Measurements from ENCODE around the gene CLCN7. TPM values are rescaled to one million over a fixed set of nuclear protein-coding genes. Genes with fewer than 3 reads are reported as not detected.

CLCN7 gene
- total and polyA plus RNA-seq, 2 donors (not counting 3 experiments of a cell fraction or from before 2014, with no cell fraction given) = 59.8 to 94.9 TPM

DNA sequence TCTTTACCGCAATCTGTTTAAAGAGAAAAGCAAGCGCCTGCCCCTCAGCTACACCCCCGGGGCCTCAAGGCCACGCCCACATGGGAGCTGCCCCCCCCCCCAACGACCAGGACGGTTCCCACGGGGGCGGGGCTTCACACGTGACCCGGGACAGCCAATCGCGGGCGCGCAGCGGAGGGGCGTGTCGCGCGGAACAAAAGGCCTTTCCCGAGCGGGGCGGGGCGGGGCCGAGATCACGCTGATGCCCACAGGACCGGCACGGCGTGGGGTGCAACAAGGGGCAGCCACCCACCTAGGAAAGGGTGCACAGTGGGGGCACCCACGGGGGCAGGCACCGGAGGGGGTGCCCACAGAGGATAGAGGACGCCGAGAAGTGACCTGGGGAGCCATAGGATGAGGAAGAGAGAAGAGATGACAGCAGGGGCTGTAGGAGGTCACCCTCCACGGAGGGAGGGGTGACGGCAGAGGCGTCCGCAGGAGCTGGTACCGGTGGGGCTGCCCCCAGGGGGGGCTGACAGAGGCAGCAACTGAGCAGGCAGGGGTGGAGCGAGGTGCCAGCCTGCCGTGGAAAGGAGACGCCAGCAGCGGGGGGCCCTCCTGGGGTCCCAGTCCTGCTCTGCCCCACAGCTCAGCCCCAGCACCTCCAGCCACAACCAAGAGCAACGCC is 66.5 kb downstream of the CLCN7 start:
- H3K4me3 ChIP-seq (replicated peaks in 1 of 3; ENCODE audit: insufficient read depth in 1 of 3, low read depth in 1 of 3, low read length in 3 of 3) = peak overlapping the region; percentile 35 to 51 (median 46)
- DNase-seq (ENCODE audit: low read depth, low spot score) = peak; percentile 92
- no peaks in the 10 kb centered on the region for H3K27me3 ChIP-seq (ENCODE audit: control insufficient read depth in 2 of 2, insufficient read depth in 2 of 2, low read length in 2 of 2)
- H3K27ac ChIP-seq (ENCODE audit: insufficient read depth, low read depth, low read length) = no peak overlapping the region
- H3K9me3 ChIP-seq (replicated peaks; ENCODE audit: control insufficient read depth, insufficient read depth, low read length) = no peaks in the 10 kb centered on the region
- peak; percentile 95 for FAIRE-seq
- H3K36me3 ChIP-seq (ENCODE audit: control insufficient read depth in 2 of 2, extremely low read depth in 1 of 2, insufficient read depth in 2 of 2, low read length in 2 of 2) = peaks cover 0 to under 1% of the 10 kb centered on the region in 2 experiments
- dilution Hi-C loops (cut with MboI; ENCODE audit: extremely low pct_ligation_motif_present, low sequenced_read_pairs) = no loop called here
- ChIA-PET POLR2A (interaction anchor here (0.5 kb wide), 1 partner anchor 215 kb away, joined by 3 read pairs; no protein-coding TSS in a partner anchor), CTCF (interaction anchor here (1.0 to 2.0 kb wide), 3 partner anchors 13 to 86 kb away, joined by 3 to 6 read pairs (median 4); partner anchors contain the start of gene UQCC4)
- H3K4me1 ChIP-seq (ENCODE audit: control insufficient read depth, extremely low read depth, insufficient read depth, low read length) = peaks cover 5% of the 10 kb centered on the region
- intact Hi-C loops (cut with micrococcal nuclease) = loop anchor here (5.0 to 10.0 kb wide), 2 partner anchors 104 to 134 kb away; partner anchors contain the start of gene UBE2I
- no TSS peak for BruUV-seq (replicated peaks)
- H2AFZ ChIP-seq (ENCODE audit: low read depth, low read length) = peak overlapping the region; percentile 84
- H3K79me2 ChIP-seq (ENCODE audit: control insufficient read depth, insufficient read depth, low read length) = no peaks in the 10 kb centered on the region
- no peaks in the 10 kb centered on the region for H4K20me1 ChIP-seq (replicated peaks; ENCODE audit: control insufficient read depth, extremely low read depth, insufficient read depth, low read length)
- no peaks in the 10 kb centered on the region for H3K9me1 ChIP-seq (replicated peaks; ENCODE audit: control insufficient read depth, extremely low read depth, insufficient read depth, low read length)
- TF ChIP-seq FOS (IDR thresholded peaks at IDR 0.05; ENCODE audit: borderline replicate concordance, insufficient read depth, low read length) (no peak), MYC (IDR thresholded peaks at IDR 0.05; ENCODE audit: low read depth, low read length) (no peak), GATA2 (IDR thresholded peaks at IDR 0.05; ENCODE audit: insufficient read depth, insufficient read length, low read depth, low read length) (no peak), POLR2A (IDR thresholded peaks at IDR 0.05; ENCODE audit: low read depth, low read length) (no peak), JUN (IDR thresholded peaks at IDR 0.05; ENCODE audit: borderline replicate concordance, insufficient read depth, insufficient read length, low read depth) (no peak)
- TF ChIP-seq, protein P1, sequence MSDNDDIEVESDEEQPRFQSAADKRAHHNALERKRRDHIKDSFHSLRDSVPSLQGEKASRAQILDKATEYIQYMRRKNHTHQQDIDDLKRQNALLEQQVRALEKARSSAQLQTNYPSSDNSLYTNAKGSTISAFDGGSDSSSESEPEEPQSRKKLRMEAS (IDR thresholded peaks at IDR 0.05; ENCODE audit: insufficient read depth, insufficient read length) = peak; percentile 80
- peak overlapping the region; percentile 60 for H3K4me2 ChIP-seq (ENCODE audit: insufficient read depth, low read length)
- H3K9ac ChIP-seq (replicated peaks; ENCODE audit: extremely low read depth, insufficient read depth, low read length) = peak overlapping the region; percentile 8

DNA sequence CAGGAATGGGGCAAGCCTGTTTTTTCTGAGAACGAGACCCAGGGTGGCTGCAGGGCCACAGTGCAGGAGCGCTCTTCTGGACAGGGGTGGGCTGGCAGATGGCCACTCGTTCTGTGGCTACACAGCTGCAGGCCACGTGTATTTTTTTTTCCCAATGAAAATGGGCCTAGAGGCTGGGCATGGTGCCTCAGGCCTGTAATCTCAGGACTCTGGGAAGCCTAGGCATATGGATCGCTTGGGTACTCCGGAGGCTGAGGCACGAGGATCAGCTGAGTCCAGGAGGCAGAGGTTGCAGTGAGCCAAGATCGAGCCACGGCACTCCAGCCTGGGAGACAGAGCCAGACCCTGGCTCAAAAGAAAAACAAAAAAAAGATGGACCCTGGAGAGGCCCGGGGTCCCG is 67.1 kb downstream of the CLCN7 start:
- Histone ChIP-seq H3K4me1 (ENCODE audit: control insufficient read depth, extremely low read depth, insufficient read depth, low read length) (peaks cover 5% of the 10 kb centered on the region), H3K9ac (replicated peaks; ENCODE audit: extremely low read depth, insufficient read depth, low read length) (no peak overlapping the region), H4K20me1 (replicated peaks; ENCODE audit: control insufficient read depth, extremely low read depth, insufficient read depth, low read length) (no peaks in the 10 kb centered on the region), H3K9me3 (replicated peaks; ENCODE audit: control insufficient read depth, insufficient read depth, low read length) (no peaks in the 10 kb centered on the region), H3K27me3 (ENCODE audit: control insufficient read depth in 2 of 2, insufficient read depth in 2 of 2, low read length in 2 of 2) (no peaks in the 10 kb centered on the region), H3K27ac (ENCODE audit: insufficient read depth, low read depth, low read length) (no peak overlapping the region), H3K4me2 (ENCODE audit: insufficient read depth, low read length) (peak overlapping the region; percentile 28), H2AFZ (ENCODE audit: low read depth, low read length) (no peak overlapping the region), H3K36me3 (ENCODE audit: control insufficient read depth in 2 of 2, extremely low read depth in 1 of 2, insufficient read depth in 2 of 2, low read length in 2 of 2) (peaks cover 0 to 5% of the 10 kb centered on the region in 2 experiments), H3K4me3 (replicated peaks in 1 of 3; ENCODE audit: insufficient read depth in 1 of 3, low read depth in 1 of 3, low read length in 3 of 3) (no peak overlapping the region), H3K9me1 (replicated peaks; ENCODE audit: control insufficient read depth, extremely low read depth, insufficient read depth, low read length) (no peaks in the 10 kb centered on the region), H3K79me2 (ENCODE audit: control insufficient read depth, insufficient read depth, low read length) (no peaks in the 10 kb centered on the region)
- intact Hi-C loops (cut with micrococcal nuclease) = loop anchor here (5.0 to 10.0 kb wide), 2 partner anchors 103 to 135 kb away; partner anchors contain the start of gene UBE2I
- BruUV-seq (replicated peaks) = no TSS peak
- CTCF ChIA-PET = interaction anchor here (1.0 to 2.0 kb wide), 3 partner anchors 13 to 86 kb away, joined by 3 to 6 read pairs (median 4); partner anchors contain the start of gene UQCC4
- dilution Hi-C loops (cut with MboI; ENCODE audit: extremely low pct_ligation_motif_present, low sequenced_read_pairs) = no loop called here
- no peak for TF ChIP-seq MYC (IDR thresholded peaks at IDR 0.05; ENCODE audit: low read depth, low read length)
- TF ChIP-seq GATA2 (IDR thresholded peaks at IDR 0.05; ENCODE audit: insufficient read depth, insufficient read length, low read depth, low read length) = no peak
- TF ChIP-seq, protein P1 (IDR thresholded peaks at IDR 0.05; ENCODE audit: insufficient read depth, insufficient read length) = no peak
- no peak for TF ChIP-seq FOS (IDR thresholded peaks at IDR 0.05; ENCODE audit: borderline replicate concordance, insufficient read depth, low read length)
- TF ChIP-seq POLR2A (IDR thresholded peaks at IDR 0.05; ENCODE audit: low read depth, low read length) = no peak
- TF ChIP-seq JUN (IDR thresholded peaks at IDR 0.05; ENCODE audit: borderline replicate concordance, insufficient read depth, insufficient read length, low read depth) = no peak
- TF ChIP-seq, protein P2, sequence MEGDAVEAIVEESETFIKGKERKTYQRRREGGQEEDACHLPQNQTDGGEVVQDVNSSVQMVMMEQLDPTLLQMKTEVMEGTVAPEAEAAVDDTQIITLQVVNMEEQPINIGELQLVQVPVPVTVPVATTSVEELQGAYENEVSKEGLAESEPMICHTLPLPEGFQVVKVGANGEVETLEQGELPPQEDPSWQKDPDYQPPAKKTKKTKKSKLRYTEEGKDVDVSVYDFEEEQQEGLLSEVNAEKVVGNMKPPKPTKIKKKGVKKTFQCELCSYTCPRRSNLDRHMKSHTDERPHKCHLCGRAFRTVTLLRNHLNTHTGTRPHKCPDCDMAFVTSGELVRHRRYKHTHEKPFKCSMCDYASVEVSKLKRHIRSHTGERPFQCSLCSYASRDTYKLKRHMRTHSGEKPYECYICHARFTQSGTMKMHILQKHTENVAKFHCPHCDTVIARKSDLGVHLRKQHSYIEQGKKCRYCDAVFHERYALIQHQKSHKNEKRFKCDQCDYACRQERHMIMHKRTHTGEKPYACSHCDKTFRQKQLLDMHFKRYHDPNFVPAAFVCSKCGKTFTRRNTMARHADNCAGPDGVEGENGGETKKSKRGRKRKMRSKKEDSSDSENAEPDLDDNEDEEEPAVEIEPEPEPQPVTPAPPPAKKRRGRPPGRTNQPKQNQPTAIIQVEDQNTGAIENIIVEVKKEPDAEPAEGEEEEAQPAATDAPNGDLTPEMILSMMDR (IDR thresholded peaks at IDR 0.05; ENCODE audit: extremely low read depth in 1 of 2, insufficient read depth in 1 of 2, low read depth in 1 of 2, low read length in 2 of 2) = no peak
- TF ChIP-seq POLR2AphosphoS5 (IDR thresholded peaks at IDR 0.05; ENCODE audit: insufficient read depth, low read depth, low read length) = no peak
- TF ChIP-seq EZH2 (IDR thresholded peaks at IDR 0.05; ENCODE audit: borderline replicate concordance, low read depth, low read length, severe bottlenecking) = no peak
- FAIRE-seq (no peak), DNase-seq (ENCODE audit: low read depth, low spot score) (no peak)
- POLR2A ChIA-PET = interaction anchor here (0.5 kb wide), 1 partner anchor 215 kb away, joined by 3 read pairs; no protein-coding TSS in a partner anchor
